ENCODE measurements around the gene PHOX2B.

PHOX2B gene

DNA sequence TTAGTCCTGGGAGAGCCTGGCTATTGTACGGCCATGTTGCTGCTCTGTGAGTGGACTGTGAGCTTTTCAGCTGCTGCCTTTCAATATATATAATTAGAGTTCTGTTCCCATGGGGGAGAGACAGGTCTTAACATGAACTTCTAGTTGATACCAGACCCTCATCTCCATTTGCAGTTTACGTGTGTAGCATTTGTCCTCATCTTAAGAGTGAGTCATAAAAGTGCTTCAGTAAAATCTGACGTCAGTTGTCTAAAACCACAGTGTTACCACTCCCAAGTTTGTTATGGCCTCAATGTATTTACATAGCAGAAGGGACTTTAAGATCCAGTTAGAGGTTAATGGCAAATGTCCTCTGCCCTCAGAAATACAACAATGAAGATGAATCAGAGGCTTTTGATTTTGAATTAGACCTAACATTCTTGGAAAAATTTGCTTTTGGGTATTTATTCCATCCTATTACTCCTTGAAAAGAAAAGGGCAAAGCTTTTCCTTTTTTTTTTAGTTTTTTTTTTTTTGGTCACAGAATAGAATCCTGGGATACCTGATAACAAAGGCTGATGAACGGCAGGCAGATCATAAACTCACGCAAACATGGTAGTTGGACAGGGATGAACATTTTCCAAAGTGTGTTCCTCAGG is 38.6 kb downstream of the PHOX2B start:
- no peak for DNase-seq

DNA sequence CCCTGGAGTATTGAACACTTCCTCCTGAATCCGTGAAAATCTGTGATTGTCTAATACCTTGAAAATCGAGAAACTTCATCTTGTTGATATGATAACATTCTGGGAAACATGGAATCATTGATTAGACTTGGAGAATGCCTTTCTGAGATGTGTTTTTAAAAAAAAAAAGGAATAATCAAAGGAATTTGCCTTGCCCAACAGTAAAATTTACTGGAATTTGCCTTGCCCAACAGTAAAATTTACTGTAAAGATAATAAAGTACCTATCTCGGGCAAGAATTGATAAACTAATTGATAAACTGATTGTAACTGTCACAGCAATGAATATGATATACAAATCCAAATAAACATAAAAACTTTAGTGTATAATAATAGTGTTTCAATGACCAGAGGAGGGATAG is 44.7 kb downstream of the PHOX2B start:
- DNase-seq: no peak

DNA sequence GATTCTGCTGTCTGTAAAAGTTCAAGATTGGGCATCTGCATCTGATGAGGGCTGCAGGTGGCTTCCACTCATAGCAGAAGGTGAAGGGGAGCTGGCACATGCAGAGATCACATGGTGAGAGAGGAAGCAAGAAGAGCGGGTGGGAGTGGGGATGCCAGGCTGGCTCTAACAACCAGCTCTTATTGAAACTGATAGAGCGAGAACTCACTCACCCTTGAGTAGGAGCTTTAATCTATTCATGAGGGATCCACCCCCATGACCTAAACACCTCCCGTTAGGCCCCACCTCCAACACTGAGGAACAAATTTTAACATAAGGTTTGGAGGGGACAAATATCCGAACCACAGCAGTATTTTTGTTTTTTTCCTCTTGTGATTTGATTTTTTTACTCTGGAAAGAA is 45.8 kb downstream of the PHOX2B start:
- no peak for DNase-seq

DNA sequence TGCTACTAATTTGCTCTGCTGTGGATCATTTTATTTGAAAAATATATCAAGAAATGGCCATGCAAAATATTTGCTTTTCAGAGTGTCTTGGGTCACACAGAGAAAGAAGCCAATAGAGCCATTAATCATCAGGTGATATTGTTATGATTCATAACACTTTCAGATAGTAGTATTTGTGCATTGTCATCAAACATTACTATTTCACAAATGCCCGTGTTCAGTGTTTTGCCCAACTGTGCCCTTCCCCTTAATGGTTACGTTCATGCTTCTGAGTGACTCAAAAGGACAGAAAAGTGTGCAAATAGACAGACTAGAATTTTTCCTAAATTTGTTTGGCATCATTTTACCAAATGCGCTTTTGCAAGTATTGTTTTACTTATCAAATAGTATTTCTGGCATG is 46.5 kb downstream of the PHOX2B start:
- DNase-seq: no peak

DNA sequence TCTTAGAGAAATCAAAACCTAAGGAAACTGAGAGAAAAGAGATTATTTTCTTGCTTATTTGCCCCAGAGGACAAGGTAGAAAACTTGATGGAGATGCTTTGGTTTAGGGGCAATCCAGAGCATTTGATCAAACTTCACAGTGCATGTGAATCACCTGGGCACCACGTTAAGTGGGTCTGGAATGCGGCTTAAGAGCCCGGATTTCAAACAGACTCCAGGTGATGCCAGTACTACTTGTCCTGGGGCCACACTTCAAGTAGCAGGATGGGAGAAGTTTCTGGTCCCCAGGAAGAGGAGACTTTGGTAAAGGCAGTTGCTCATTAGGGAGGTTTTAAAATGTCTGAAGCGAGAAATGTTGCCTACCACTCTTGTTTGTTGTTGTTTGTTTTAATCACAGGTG is 51.8 kb downstream of the PHOX2B start:
- DNase-seq: no peak

DNA sequence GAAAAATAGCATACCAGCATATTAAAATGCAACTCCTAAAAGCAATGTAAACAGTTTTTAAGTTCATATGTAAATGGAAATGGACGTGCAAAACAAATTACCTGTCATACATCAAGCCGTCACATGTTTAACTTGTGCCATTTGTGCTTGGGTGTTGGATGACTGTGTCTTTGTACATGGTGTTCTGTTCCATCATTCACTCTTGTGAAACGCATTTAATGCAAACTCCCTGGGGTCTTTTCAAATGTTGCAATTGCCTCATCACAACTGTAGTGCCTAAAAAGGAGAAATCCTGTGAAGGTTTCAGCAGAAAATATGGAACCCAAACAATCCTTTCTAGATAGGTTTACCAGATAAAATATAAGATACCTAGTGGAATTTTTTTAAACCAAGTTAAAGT is 52.4 kb downstream of the PHOX2B start:
- no peak for DNase-seq

All from central memory CD4-positive, alpha-beta T cell (primary cell).